HEK293T (cell line): ENCODE results near the gene CACNA1C.

Source experiments
- CTCF ChIA-PET: fragments of 350-600 bp; formaldehyde crosslinking; extraction: SDS; loops from one replicate; lab custom pipeline; 2021; ENCODE audit warnings: antibody characterized with exemption, inconsistent platforms; lab: Yijun Ruan, JAX
- POLR2A ChIA-PET: fragments of 350-600 bp; formaldehyde crosslinking; extraction: SDS; loops from one replicate; lab custom pipeline; 2020; ENCODE audit warnings: antibody characterized with exemption, inconsistent platforms; lab: Yijun Ruan, JAX
- DNase-seq: peaks from one replicate; pipeline ENCODE4 v3.0.0; 2012; ENCODE audit warnings: mixed read lengths; ENCODE audit errors: extremely low spot score
- ARNT ChIP-seq: fragments of 450-650 bp; IDR thresholded peaks from 2 replicates; pipeline ENCODE4 v1.6.1; 2017; ENCODE audit warnings: mild to moderate bottlenecking
- BHLHE40 ChIP-seq: fragments of 450-650 bp; IDR thresholded peaks from 2 replicates; pipeline ENCODE4 v1.6.1; 2016; ENCODE audit warnings: mild to moderate bottlenecking, moderate library complexity, borderline replicate concordance
- CTBP1 ChIP-seq: fragments of 450-650 bp; IDR thresholded peaks from 2 replicates; pipeline ENCODE4 v1.6.1; 2016; ENCODE audit warnings: borderline replicate concordance
- ELF4 ChIP-seq: fragments of 450-650 bp; IDR thresholded peaks from 2 replicates; pipeline ENCODE4 v1.6.1; 2017; ENCODE audit warnings: antibody characterized with exemption
- FOXA1 ChIP-seq: fragments of 450-650 bp; IDR thresholded peaks from 2 replicates; pipeline ENCODE4 v1.6.1; 2016; ENCODE audit warnings: mild to moderate bottlenecking
- FOXK2 ChIP-seq: fragments of 450-650 bp; IDR thresholded peaks from 2 replicates; pipeline ENCODE4 v1.6.1; 2016; ENCODE audit warnings: mild to moderate bottlenecking
- FOXM1 ChIP-seq: fragments of 450-650 bp; IDR thresholded peaks from 2 replicates; pipeline ENCODE4 v1.6.1; 2017; ENCODE audit warnings: mild to moderate bottlenecking, borderline replicate concordance
- HDGF ChIP-seq: fragments of 450-650 bp; IDR thresholded peaks from 2 replicates; pipeline ENCODE4 v1.6.1; 2017; ENCODE audit warnings: antibody characterized with exemption, borderline replicate concordance
- L3MBTL2 ChIP-seq: fragments of 450-650 bp; conservative IDR thresholded peaks from 2 replicates; pipeline ENCODE4 v1.6.1; 2016; ENCODE audit warnings: mild to moderate bottlenecking
- LEF1 ChIP-seq: fragments of 450-650 bp; IDR thresholded peaks from 2 replicates; pipeline ENCODE4 v1.6.1; 2017; ENCODE audit warnings: mild to moderate bottlenecking, borderline replicate concordance
- NFRKB ChIP-seq: fragments of 450-650 bp; IDR thresholded peaks from 2 replicates; pipeline ENCODE4 v1.6.1; 2016; ENCODE audit warnings: mild to moderate bottlenecking, moderate library complexity
- SP1 ChIP-seq: fragments of 450-650 bp; IDR thresholded peaks from 2 replicates; pipeline ENCODE4 v1.6.1; 2017
- SUZ12 ChIP-seq: fragments of 450-650 bp; IDR thresholded peaks from 2 replicates; pipeline ENCODE4 v1.6.1; 2016; ENCODE audit warnings: mild to moderate bottlenecking
- TARDBP ChIP-seq: fragments of 450-650 bp; IDR thresholded peaks from 2 replicates; pipeline ENCODE4 v1.6.1; 2016
- ZNF384 ChIP-seq: fragments of 450-650 bp; IDR thresholded peaks from 2 replicates; pipeline ENCODE4 v1.6.1; 2016
- TF ChIP-seq, protein P1 (sequence below): fragments of 450-650 bp; IDR thresholded peaks from 2 replicates; pipeline ENCODE4 v1.6.1; 2016

The CACNA1C gene

DNA sequence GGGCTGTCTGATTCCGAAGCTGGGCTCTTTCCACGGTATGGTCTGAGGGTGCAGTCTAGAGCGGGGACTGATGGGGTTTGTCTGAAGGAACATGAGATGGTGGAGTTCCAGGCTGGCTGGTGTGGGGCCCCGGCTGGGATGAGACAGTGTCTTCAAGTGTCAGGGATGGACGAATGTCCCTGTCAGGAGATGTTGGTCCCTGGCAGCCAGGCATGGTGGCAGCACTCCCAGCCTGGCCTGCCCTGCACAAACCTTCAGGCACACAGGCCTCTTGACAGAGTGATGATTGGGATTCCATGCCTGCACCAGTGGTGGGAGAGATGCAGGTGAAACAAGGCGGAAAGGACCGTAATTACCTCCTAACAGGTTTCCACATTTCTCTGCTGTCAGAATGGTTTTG lies 221.9 kb downstream of the CACNA1C start:
- no peak for DNase-seq
- no peak for TF ChIP-seq SP1
- TF ChIP-seq ELF4 = no peak
- no peak for TF ChIP-seq SUZ12
- TF ChIP-seq NFRKB = no peak
- no peak for TF ChIP-seq CTBP1
- TF ChIP-seq FOXM1 = no peak
- TF ChIP-seq L3MBTL2 = no peak
- no peak for TF ChIP-seq LEF1
- no peak for TF ChIP-seq FOXA1
- no peak for TF ChIP-seq TARDBP
- no peak for TF ChIP-seq FOXK2
- TF ChIP-seq ARNT = no peak
- no peak for TF ChIP-seq BHLHE40
- TF ChIP-seq HDGF = no peak
- no peak for TF ChIP-seq ZNF384
- TF ChIP-seq, protein P1, sequence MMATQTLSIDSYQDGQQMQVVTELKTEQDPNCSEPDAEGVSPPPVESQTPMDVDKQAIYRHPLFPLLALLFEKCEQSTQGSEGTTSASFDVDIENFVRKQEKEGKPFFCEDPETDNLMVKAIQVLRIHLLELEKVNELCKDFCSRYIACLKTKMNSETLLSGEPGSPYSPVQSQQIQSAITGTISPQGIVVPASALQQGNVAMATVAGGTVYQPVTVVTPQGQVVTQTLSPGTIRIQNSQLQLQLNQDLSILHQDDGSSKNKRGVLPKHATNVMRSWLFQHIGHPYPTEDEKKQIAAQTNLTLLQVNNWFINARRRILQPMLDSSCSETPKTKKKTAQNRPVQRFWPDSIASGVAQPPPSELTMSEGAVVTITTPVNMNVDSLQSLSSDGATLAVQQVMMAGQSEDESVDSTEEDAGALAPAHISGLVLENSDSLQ = no peak
- ChIA-PET CTCF (no interaction called here), POLR2A (no interaction called here)

DNA sequence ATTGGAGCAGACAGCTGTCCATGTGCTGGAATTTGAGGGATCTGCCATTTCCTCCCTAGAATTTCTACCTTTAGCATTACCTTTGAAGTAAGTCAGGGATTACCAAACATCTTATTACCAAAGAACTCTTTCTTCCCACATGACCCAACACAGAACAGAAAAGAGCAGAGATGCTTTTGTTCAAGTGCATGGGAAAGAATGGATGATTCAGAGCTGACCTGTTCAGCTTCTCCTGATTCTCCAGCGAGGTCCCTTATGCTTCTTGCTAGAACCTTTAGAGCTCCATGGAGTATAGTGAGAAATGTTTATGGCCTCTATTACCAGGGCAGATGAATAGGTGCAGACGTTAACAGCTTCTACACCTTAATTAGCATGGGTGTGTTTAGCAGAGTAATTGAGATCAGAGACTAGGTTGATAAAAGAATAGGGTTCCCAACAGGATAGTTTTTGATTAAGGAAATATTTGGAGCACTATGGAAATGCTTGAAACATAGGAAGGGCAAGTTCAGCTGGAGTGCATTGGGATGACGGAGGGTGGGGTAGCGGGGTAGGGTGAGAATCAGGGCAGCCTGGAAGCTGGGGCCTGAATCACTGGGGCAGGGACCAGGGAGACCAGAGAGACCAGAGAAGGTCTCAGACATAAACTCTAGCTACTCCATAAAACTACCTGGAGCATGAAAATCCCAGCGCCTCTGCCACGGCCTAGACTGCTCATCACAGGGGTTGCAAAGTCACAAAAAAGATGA lies 223.7 kb downstream of the CACNA1C start:
- DNase-seq = no peak
- POLR2A ChIA-PET = interaction anchor here (0.9 kb wide), 1 partner anchor 159 kb away, joined by 3 read pairs; no protein-coding TSS in a partner anchor
- TF ChIP-seq NFRKB (no peak), SUZ12 (no peak), HDGF (no peak), ARNT (no peak), FOXM1 (no peak), ELF4 (no peak), L3MBTL2 (no peak), LEF1 (no peak)
- TF ChIP-seq, protein P1 = no peak
- CTCF ChIA-PET = interaction anchor here (1.4 kb wide), 1 partner anchor 15 kb away, joined by 6 read pairs; no protein-coding TSS in a partner anchor

DNA sequence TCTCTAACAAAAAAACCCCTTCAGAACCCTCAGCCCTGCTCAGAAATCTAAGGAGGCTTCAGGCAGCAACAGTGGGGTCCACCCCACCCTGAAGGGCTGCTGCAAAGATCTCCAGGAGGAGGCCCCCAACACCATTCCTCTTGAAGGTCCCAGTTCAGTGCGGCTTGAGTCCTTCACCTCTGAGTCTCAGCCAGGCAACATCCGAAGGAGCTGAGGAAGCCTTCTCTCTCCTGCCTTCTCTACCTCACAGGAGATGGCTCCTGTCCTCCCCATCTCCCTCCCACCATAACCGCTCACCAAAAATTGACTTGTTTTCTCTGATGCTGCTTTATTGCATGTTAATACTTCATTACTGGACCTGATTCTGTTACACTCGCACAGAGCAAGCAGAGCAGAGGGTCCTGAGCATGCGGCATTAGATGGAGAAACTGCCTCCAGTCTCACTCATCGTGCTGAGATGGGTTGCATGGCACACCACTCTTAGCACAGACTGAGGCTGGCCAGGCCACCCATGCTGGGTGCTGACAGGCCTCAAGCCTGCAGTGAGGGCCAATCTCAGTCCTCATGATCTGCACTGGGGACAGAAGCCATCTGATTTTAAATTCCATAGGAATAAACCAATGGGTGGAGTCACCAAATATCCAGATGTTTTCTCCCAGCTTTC lies 224.8 kb downstream of the CACNA1C start:
- DNase-seq = no peak
- POLR2A ChIA-PET = no interaction called here
- TF ChIP-seq TARDBP (no peak), SUZ12 (no peak), LEF1 (no peak), HDGF (no peak), BHLHE40 (no peak), ELF4 (no peak), ZNF384 (no peak), L3MBTL2 (no peak), CTBP1 (no peak), FOXM1 (no peak), NFRKB (no peak), ARNT (no peak), FOXK2 (no peak), FOXA1 (no peak), SP1 (no peak)
- TF ChIP-seq, protein P1 = no peak
- CTCF ChIA-PET = interaction anchor here (1.4 kb wide), 1 partner anchor 14 kb away, joined by 6 read pairs; no protein-coding TSS in a partner anchor

DNA sequence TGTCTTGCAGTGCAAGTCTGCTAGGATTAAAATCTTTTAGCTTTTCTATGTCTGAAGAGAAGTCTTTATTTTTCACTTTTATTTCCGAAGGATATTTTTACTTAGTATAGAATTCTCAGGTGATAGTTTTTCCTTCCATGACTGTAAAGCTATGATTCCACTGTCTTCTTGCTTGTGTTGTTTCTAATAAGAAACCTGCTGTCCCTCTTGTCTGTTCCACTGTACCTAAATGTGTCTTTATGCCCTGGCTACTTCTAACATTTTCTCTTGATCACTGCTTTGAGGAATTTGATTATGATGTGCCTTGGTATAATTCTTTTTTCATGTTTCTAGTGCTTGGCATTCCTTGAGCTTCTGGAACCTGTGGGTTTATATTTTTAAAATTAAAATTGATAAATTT lies 228.7 kb downstream of the CACNA1C start:
- POLR2A ChIA-PET = no interaction called here
- no peak for DNase-seq
- CTCF ChIA-PET = interaction anchor here (0.6 to 0.9 kb wide), 4 partner anchors 10 to 302 kb away, joined by 3 to 5 read pairs (median 3); no protein-coding TSS in a partner anchor
- TF ChIP-seq ELF4 = no peak
- no peak for TF ChIP-seq HDGF
- TF ChIP-seq CTBP1 = no peak
- TF ChIP-seq FOXK2 = no peak
- no peak for TF ChIP-seq NFRKB
- TF ChIP-seq, protein P1 = no peak
- TF ChIP-seq SUZ12 = no peak
- TF ChIP-seq FOXA1 = no peak
- no peak for TF ChIP-seq L3MBTL2
- no peak for TF ChIP-seq FOXM1
- no peak for TF ChIP-seq ZNF384

DNA sequence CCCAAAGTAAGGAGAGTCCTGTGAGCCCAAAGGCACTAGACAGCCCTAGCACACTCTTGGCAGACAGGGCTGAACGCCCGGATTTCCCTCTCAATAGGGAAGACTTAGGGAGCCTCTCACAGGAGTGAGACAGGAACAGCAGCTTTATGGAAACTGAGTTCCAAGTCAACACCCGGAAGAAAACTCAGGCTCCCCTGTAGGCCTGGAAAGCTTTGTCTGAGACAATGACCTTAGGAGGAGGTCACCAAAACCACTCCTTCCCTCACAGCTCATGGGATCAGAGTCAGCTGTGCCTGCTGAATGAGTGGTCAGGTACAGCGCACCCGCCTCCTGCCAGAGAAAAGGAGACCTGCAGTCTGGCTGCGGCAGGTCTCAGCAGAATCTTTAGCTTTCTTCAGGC lies 229.5 kb downstream of the CACNA1C start:
- POLR2A ChIA-PET = no interaction called here
- DNase-seq = no peak
- CTCF ChIA-PET = interaction anchor here (0.6 to 1.0 kb wide), 4 partner anchors 11 to 301 kb away, joined by 3 to 4 read pairs (median 4); no protein-coding TSS in a partner anchor
- TF ChIP-seq FOXM1 = no peak
